Measurements from ENCODE around the gene DSCAML1.

The DSCAML1 gene

DNA sequence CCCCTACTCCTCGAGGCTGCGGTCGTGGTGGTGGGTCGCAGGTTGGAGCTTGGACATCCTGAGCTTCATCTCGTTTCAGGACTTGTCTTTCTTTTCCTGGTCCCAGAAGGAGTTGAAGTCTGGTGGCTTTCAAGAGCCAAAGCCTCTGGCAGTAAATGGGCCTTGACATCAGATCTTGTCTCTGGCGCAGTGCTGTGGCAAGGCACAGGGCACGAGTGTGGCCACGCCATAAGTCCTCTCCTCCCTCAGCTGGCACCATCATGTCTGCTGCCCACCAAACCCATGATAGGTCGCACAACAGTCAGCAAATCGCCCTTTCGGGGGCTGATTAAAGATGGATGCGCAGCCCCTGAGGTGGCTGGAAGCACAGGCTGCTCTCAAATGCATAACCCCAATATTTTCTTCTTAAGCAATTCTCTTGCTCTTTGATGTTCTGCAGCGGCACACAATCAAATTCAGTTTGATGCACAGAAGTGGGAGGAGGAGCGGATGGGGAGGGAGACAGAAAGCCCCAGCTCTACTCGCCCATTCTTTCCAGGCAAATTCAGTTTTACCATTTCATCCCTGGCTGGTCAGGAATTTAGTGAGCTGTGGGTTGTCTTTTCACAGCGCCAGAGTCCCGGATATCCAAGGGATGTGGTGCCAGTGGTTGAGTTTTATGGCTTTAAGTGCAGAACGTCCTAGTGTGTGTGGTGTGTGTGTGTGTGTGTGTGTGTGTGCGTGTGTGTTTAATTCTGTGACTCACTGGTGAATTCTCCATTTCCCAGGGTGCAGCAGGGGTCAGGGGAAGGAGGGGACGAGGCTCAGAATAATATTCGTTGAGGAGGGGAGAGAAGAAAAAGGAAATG, 162.0 kb downstream of the DSCAML1 start:
- DNase-seq (ENCODE audit: low read depth in 2 of 2) = no peak

DNA sequence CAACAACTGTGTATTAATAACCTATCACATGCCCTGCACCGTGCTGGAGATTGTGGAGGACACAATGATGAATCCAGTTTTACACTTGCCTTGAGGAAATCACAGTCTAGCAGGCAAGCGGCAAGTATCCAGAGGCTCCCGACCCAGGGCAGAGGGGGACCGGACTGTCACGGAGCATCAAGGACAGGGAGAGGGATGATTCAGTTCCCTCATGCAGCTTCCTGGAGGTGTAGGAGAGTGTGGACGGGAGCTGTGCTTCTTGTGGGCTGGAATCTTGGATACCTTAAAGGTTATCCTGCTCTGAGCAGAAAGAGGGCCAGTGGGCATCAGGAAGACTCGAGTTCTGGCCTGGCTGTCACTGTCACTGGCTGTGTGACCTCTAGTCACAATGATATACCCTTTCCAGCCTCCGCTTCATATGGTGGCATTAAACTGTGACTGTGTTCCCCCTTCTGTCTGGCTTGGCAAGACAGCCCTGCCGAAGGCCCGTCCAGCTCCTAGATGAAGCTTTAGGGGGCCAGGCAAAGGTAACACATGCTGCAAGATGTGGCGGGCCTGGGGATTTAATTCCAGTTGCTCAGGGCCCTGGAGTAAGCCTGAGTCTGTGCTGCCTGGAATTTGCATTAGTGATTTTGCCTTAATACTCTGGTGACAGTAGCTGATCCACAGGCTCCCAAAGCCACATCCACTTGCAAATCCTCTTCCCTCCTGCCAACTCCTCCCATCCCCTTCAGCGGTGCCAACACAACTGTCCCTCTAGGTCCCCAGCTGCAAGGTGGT, 162.8 kb downstream of the DSCAML1 start:
- no peak for DNase-seq (ENCODE audit: low read depth in 2 of 2)

DNA sequence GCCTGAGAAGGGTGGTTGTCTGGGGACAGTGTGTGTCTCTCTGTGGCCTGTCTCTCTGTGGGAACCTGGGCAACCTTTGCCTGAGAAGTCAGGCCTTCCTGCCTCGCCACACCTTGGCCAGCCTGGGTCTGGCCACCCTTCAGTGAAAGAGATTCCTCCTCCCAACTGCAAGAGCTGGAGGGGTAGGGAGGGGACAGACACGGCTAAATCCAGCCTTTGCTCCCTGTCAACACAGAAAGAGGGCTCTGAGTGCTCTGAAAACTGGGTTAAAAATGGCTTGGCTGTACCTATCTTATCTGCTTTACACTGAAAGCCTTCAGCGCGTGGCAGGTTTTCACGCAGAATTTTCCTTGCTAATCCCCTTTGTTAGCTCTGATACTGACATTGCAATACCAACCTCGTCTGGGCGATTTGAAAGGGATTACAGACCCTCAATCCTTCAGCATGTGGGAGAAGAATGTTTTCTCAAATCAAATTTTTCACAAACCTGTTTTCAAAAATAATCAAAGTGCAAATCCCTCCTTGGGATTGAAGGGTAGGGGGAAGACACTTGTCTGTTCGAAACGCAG, 163.7 kb downstream of the DSCAML1 start:
- DNase-seq (ENCODE audit: low read depth in 2 of 2) = no peak

DNA sequence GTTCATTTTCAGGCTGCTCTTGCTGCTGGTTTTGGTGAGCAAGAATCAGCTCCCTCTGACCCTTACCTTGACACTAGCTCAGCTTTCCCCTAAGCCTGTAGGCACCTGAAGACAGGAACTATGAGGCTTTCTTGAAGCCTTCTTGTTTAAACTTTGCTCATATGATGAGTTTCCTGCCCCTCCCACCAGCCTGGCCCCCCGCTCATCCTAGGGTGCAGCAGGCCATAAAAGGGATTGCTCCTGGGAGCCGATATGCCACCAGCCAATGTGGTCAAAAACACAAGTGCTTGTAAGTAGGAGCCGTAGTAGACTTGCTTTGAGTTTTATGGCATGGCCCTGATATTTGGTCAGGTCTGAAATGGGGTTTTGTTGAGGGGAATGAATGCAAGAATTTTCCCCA, 164.7 kb downstream of the DSCAML1 start:
- no peak for DNase-seq (ENCODE audit: low read depth in 2 of 2)

- no peak for DNase-seq (ENCODE audit: low read depth in 2 of 2)
Measured at GRCh38 chr11:117631336-117632140, 165.5 kb downstream of the DSCAML1 start.

GRCh38 chr11:117629891-117630538, 167.0 kb downstream of the DSCAML1 start:
- no peak for DNase-seq (ENCODE audit: low read depth in 2 of 2)

DNA sequence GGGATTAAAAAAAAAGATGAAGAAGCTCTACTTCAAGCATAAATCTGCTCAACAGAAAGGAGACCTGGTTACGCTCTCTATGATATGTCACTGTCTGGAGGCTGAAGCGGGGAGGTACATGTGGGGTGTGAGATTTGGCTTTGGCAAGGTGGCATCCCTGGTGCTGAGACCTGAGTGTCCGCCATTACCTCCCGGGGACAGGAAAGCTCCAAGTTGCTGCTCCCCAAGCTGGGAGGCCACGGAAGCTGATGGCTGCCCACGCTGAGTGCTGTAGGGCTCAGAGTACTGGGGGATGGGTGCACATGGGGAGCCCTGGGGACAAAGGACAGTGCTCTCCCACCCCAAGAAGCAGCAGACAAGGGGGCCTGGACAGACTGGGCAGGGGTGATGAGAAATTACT, 167.9 kb downstream of the DSCAML1 start:
- no peak for DNase-seq (ENCODE audit: low read depth in 2 of 2)

DNA sequence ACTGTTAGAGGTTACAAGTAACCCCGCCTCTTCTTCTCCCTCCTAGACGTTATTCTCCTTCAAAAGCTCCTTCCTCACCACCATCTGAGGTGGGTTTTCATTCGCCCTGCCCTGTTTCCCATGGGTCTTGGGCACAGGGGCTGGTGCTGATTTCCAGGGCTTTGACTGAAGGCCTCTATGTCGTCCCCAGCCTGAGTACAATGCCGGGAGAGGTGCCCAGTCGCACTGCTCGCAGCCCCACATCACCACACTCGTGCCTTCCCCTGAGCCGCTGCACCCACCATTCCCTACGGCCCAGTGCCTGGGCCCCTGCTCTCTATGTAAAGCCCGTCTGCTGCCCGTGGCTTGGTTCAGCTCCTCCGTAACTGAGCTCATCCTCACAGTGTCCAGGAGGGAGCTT, 169.8 kb downstream of the DSCAML1 start:
- DNase-seq (ENCODE audit: low read depth in 2 of 2) = no peak

- no peak for DNase-seq (ENCODE audit: low read depth in 2 of 2)
Measured at GRCh38 chr11:117626576-117626975, 170.4 kb downstream of the DSCAML1 start.

DNA sequence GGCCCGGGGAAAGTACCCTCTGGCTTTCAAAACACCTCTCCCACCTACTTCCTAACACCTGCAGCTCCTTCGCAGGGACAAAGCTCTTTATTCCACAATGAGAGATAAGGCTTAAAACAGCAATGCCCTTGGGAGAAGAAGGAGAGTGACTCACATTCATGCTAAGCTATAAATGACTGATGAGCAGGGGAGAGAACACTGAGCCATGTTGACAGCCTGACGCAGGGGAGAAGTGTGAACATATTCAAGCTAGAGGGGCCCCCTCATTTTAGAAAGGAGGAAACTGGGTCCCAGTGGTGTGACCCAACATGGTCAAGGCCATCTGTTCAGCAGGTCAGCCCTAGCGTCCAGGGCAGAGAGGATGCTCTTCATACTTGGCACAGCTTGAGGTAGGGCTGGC, 171.8 kb downstream of the DSCAML1 start:
- DNase-seq (ENCODE audit: low read depth in 2 of 2) = no peak

GRCh38 chr11:117623831-117624271, 173.2 kb downstream of the DSCAML1 start:
- DNase-seq (ENCODE audit: low read depth in 2 of 2) = no peak

GRCh38 chr11:117621226-117621625, 175.8 kb downstream of the DSCAML1 start:
- DNase-seq (ENCODE audit: low read depth in 2 of 2) = no peak

DNA sequence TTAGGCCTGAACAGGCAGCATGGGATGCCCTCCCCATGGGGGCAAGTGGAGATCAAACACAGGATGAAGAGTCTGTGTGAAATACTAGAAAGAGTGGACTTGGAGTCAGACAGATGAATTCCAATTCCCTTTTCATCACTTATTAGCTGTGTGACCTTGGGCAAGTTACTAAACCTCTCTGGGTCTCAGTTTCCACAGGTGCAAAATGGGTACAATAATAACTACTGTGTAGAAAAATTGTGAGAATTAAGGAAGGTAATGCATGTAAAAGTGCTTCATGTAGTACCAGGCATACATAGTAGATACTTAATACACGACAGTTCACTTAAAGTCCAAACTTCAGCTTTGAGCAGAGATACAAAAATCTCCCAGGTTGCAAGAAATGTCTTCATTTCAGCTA, 176.4 kb downstream of the DSCAML1 start:
- no peak for DNase-seq (ENCODE audit: low read depth in 2 of 2)

- DNase-seq (ENCODE audit: low read depth in 2 of 2) = no peak
Measured at GRCh38 chr11:117620086-117620485, 176.9 kb downstream of the DSCAML1 start.

GRCh38 chr11:117619661-117620060, 177.4 kb downstream of the DSCAML1 start:
- no peak for DNase-seq (ENCODE audit: low read depth in 2 of 2)

GRCh38 chr11:117618982-117619355, 178.0 kb downstream of the DSCAML1 start:
- no peak for DNase-seq (ENCODE audit: low read depth in 2 of 2)

- DNase-seq (ENCODE audit: low read depth in 2 of 2) = no peak
Measured at GRCh38 chr11:117618302-117618981, 178.6 kb downstream of the DSCAML1 start.

- DNase-seq (ENCODE audit: low read depth in 2 of 2) = no peak
Measured at GRCh38 chr11:117616979-117617378, 180.0 kb downstream of the DSCAML1 start.

- no peak for DNase-seq (ENCODE audit: low read depth in 2 of 2)
Measured at GRCh38 chr11:117614728-117615127, 182.3 kb downstream of the DSCAML1 start.

DNA sequence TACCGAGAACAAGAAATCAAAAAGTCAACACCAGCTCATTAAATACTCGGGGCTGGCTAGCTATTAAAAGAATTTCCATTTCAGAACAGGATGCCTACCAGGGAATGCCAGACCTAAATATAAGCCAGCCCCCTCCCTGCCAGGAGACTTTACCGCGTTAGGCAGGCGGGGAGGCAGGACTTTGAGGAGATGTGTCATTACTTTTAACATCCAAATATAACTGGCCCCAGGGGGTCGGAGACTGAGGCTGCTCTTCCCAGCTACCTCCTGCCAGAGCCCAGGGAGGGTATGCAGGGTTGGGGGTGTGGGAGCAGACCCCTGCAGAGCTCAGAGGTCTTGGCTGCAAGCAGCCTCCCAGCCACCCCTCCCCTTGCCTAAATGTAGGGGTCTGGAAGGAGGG, 183.5 kb downstream of the DSCAML1 start:
- no peak for DNase-seq (ENCODE audit: low read depth in 2 of 2)

GRCh38 chr11:117612177-117612576, 184.8 kb downstream of the DSCAML1 start:
- DNase-seq (ENCODE audit: low read depth in 2 of 2) = no peak
